GM18505 (cell line): ENCODE data around the gene PPP1R3G.

Source experiments
- ATAC-seq: cut with Tn5 transposase; IDR thresholded peaks from one replicate; pipeline ENCODE4 v1.9.1; 2021; ENCODE audit not compliant: unreplicated experiment
- POLR2A ChIP-seq: IDR thresholded peaks from 4 replicates; pipeline ENCODE4 v1.6.1; 2011; ENCODE audit warnings: borderline replicate concordance; ENCODE audit not compliant: insufficient read depth, insufficient read length; ENCODE audit errors: extremely low read depth

PPP1R3G gene

GRCh38 chr6:5136851-5137250, 51.7 kb downstream of the PPP1R3G start:
- no peak for ATAC-seq
- no peak for TF ChIP-seq POLR2A
